ENCODE measurements around the gene CGREF1. TPM values are rescaled to one million over a fixed set of nuclear protein-coding genes. Genes with fewer than 3 reads are reported as not detected.

The CGREF1 gene
- total RNA-seq, 1 experiment from 2014 or later = 0.37 TPM

DNA sequence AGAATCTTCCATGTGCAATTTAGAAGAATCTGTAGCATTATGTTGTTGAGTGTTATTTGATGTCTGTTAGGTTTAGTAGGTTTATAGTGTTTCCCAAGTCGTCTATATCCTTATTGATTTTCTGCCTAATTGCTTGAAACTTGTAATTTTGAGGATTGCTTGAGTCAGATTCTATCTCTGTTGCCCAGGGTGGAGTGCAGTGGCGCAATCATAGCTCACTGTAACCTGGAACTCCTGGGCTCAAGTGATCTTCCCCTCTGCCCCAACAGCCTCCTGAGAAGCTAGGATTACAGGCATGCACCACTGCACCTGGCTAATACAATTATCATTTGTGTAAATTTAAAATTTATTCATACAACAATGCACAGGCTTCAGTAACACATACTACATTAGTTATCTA, 26.8 kb upstream of the CGREF1 start:
- TF ChIP-seq, protein P1, sequence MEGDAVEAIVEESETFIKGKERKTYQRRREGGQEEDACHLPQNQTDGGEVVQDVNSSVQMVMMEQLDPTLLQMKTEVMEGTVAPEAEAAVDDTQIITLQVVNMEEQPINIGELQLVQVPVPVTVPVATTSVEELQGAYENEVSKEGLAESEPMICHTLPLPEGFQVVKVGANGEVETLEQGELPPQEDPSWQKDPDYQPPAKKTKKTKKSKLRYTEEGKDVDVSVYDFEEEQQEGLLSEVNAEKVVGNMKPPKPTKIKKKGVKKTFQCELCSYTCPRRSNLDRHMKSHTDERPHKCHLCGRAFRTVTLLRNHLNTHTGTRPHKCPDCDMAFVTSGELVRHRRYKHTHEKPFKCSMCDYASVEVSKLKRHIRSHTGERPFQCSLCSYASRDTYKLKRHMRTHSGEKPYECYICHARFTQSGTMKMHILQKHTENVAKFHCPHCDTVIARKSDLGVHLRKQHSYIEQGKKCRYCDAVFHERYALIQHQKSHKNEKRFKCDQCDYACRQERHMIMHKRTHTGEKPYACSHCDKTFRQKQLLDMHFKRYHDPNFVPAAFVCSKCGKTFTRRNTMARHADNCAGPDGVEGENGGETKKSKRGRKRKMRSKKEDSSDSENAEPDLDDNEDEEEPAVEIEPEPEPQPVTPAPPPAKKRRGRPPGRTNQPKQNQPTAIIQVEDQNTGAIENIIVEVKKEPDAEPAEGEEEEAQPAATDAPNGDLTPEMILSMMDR (conservative IDR thresholded peaks at IDR 0.05) = no peak
- TF ChIP-seq EZH2 (IDR thresholded peaks at IDR 0.05; ENCODE audit: low read depth) = no peak
- no TSS peak for BruUV-seq (replicated peaks)
- ChIA-PET CTCF (no interaction called here), POLR2A (ENCODE audit: unreplicated experiment) (no interaction called here)
- no peak overlapping the region for H3K4me2 ChIP-seq
- no peak overlapping the region for H3K27ac ChIP-seq
- intact Hi-C loops (cut with micrococcal nuclease; ENCODE audit: unreplicated experiment) = no loop called here
- no peak for DNase-seq
- no peak overlapping the region for H3K4me3 ChIP-seq
- H3F3A ChIP-seq (ENCODE audit: insufficient read depth, low read depth) = no peaks in the 10 kb centered on the region; the same call in 1 of the 2 replicates
- H3K27me3 ChIP-seq (ENCODE audit: insufficient read depth, low read depth) = peaks cover 9% of the 10 kb centered on the region
- H3K9me2 ChIP-seq (ENCODE audit: insufficient read depth) = no peaks in the 10 kb centered on the region
- no peaks in the 10 kb centered on the region for H3K4me1 ChIP-seq (replicated peaks; ENCODE audit: insufficient read depth)
- no peak overlapping the region for H2AFZ ChIP-seq
- H4K20me1 ChIP-seq (ENCODE audit: insufficient read depth) = no peaks in the 10 kb centered on the region
- no peaks in the 10 kb centered on the region for H3K79me2 ChIP-seq (ENCODE audit: low read depth)
- H3K36me3 ChIP-seq (ENCODE audit: low read depth) = no peaks in the 10 kb centered on the region
- no peaks in the 10 kb centered on the region for H3K9me3 ChIP-seq (ENCODE audit: insufficient read depth, low read depth)

DNA sequence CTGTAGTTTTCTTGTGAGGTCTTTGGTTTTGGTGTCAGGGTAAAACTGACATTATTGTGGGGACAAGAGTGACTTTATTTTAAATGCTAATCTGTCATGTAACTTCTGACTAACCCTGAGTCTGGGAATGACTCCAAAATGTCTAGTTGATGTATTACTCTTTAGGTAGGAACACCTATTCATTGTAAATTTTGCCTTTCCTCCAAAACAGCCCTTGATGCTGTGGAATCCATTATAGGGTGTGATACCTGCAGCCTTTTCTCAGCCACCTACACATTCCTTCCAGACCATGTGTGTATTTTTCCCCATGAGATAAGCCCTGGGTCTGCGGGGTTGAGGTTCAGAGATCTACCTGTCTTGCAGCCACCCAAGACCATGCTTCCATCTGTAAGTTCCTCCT, 24.4 kb upstream of the CGREF1 start:
- Histone ChIP-seq H3F3A (ENCODE audit: insufficient read depth, low read depth) (no peaks in the 10 kb centered on the region; the same call in 1 of the 2 replicates), H3K4me2 (no peak overlapping the region), H3K4me3 (no peak overlapping the region), H3K79me2 (ENCODE audit: low read depth) (no peaks in the 10 kb centered on the region), H2AFZ (no peak overlapping the region), H3K36me3 (ENCODE audit: low read depth) (no peaks in the 10 kb centered on the region), H4K20me1 (ENCODE audit: insufficient read depth) (no peaks in the 10 kb centered on the region), H3K27ac (no peak overlapping the region), H3K9me3 (ENCODE audit: insufficient read depth, low read depth) (no peaks in the 10 kb centered on the region), H3K4me1 (replicated peaks; ENCODE audit: insufficient read depth) (no peaks in the 10 kb centered on the region), H3K27me3 (ENCODE audit: insufficient read depth, low read depth) (peaks cover 13% of the 10 kb centered on the region), H3K9me2 (ENCODE audit: insufficient read depth) (no peaks in the 10 kb centered on the region)
- DNase-seq = peak; percentile 13 to 63
- TF ChIP-seq, protein P1 (conservative IDR thresholded peaks at IDR 0.05) = no peak
- no peak for TF ChIP-seq EZH2 (IDR thresholded peaks at IDR 0.05; ENCODE audit: low read depth)
- BruUV-seq (replicated peaks) = no TSS peak
- POLR2A ChIA-PET (ENCODE audit: unreplicated experiment) = no interaction called here
- intact Hi-C loops (cut with micrococcal nuclease; ENCODE audit: unreplicated experiment) = no loop called here
- CTCF ChIA-PET = interaction anchor here (0.6 kb wide), 1 partner anchor 103 kb away, joined by 4 read pairs; no protein-coding TSS in a partner anchor

DNA sequence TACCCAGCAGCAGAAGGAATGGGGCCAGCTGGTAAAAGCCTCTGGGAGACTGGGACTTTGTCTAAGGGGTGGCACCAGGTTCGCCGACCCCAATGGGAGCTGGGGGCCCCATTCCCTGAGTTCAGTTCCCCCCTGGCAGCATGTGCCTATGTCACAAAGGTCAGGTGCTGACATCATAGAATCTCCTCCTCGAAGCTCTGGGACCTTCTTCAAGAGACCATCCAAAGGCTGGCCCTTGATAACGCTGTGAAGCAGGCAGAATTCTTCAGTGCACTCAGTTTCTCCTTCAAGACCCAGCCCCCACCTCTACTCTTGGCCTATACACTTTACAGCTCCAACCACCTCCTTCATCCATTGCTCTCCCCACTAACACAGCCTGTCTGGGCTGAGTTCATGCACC, 20.4 kb upstream of the CGREF1 start, which contains the start of gene PRR30:
Gene PRR30 (minus strand): TSS at position 101 of the 400 bp plus-strand sequence. CDS start 1,081 bp downstream, outside the sequence.
- peaks cover 13% of the 10 kb centered on the region for H3K27me3 ChIP-seq (ENCODE audit: insufficient read depth, low read depth)
- no peaks in the 10 kb centered on the region for H3K9me3 ChIP-seq (ENCODE audit: insufficient read depth, low read depth)
- CTCF ChIA-PET = no interaction called here
- DNase-seq = no peak
- TF ChIP-seq, protein P1 (conservative IDR thresholded peaks at IDR 0.05) = no peak
- TF ChIP-seq EZH2 (IDR thresholded peaks at IDR 0.05; ENCODE audit: low read depth) = no peak
- no peak within 1 kb of the TSS for H2AFZ ChIP-seq
- H3K36me3 ChIP-seq (ENCODE audit: low read depth) = no peaks in the 10 kb centered on the region
- no TSS peak for BruUV-seq (replicated peaks)
- intact Hi-C loops (cut with micrococcal nuclease; ENCODE audit: unreplicated experiment) = loop anchor here (10.0 kb wide), 1 partner anchor 75 kb away; the partner anchor contains the start of genes ATRAID, CAD and SLC5A6
- no peak within 1 kb of the TSS for H3K27ac ChIP-seq
- H3K79me2 ChIP-seq (ENCODE audit: low read depth) = no peaks in the 10 kb centered on the region; the same call in 1 of the 2 replicates
- H3K4me2 ChIP-seq = no peak within 1 kb of the TSS
- no peaks in the 10 kb centered on the region for H4K20me1 ChIP-seq (ENCODE audit: insufficient read depth)
- H3K4me1 ChIP-seq (replicated peaks; ENCODE audit: insufficient read depth) = no peaks in the 10 kb centered on the region
- POLR2A ChIA-PET (ENCODE audit: unreplicated experiment) = no interaction called here
- H3K4me3 ChIP-seq = no peak within 1 kb of the TSS
- no peaks in the 10 kb centered on the region for H3K9me2 ChIP-seq (ENCODE audit: insufficient read depth)
- H3F3A ChIP-seq (ENCODE audit: insufficient read depth, low read depth) = no peaks in the 10 kb centered on the region; the same call in 1 of the 2 replicates

Measured in PC-9 (cell line).